ENCODE results near the gene GABRG3.

Gene GABRG3

GRCh38 chr15:27101982-27102381 is 131.0 kb downstream of the GABRG3 start:
- no peak for DNase-seq (ENCODE audit: low read depth in 3 of 3)

- no peak for DNase-seq (ENCODE audit: low read depth in 3 of 3)
These were observed 140.3 kb downstream of the GABRG3 start for GRCh38 chr15:27111323-27111722.

- no peak for DNase-seq (ENCODE audit: low read depth in 3 of 3)
These were observed 143.5 kb downstream of the GABRG3 start for GRCh38 chr15:27114473-27114872.

GRCh38 chr15:27119695-27120266 is 148.8 kb downstream of the GABRG3 start:
- DNase-seq (ENCODE audit: low read depth in 3 of 3) = no peak

- DNase-seq (ENCODE audit: low read depth in 3 of 3) = no peak
These were observed 150.7 kb downstream of the GABRG3 start for GRCh38 chr15:27121672-27122071.

GRCh38 chr15:27123291-27123690 is 152.3 kb downstream of the GABRG3 start:
- DNase-seq (ENCODE audit: low read depth in 3 of 3) = no peak

- no peak for DNase-seq (ENCODE audit: low read depth in 3 of 3)
These were observed 152.8 kb downstream of the GABRG3 start for GRCh38 chr15:27123808-27124207.

GRCh38 chr15:27124287-27124871 is 153.4 kb downstream of the GABRG3 start:
- DNase-seq (ENCODE audit: low read depth in 3 of 3) = no peak

- no peak for DNase-seq (ENCODE audit: low read depth in 3 of 3)
These were observed 154.2 kb downstream of the GABRG3 start for GRCh38 chr15:27125185-27125584.

GRCh38 chr15:27126449-27126848 is 155.5 kb downstream of the GABRG3 start:
- no peak for DNase-seq (ENCODE audit: low read depth in 3 of 3)

GRCh38 chr15:27127815-27128570 is 157.0 kb downstream of the GABRG3 start:
- no peak for DNase-seq (ENCODE audit: low read depth in 3 of 3)

GRCh38 chr15:27133249-27133648 is 162.3 kb downstream of the GABRG3 start:
- no peak for DNase-seq (ENCODE audit: low read depth in 3 of 3)

GRCh38 chr15:27134481-27134880 is 163.5 kb downstream of the GABRG3 start:
- no peak for DNase-seq (ENCODE audit: low read depth in 3 of 3)

- no peak for DNase-seq (ENCODE audit: low read depth in 3 of 3)
These were observed 164.2 kb downstream of the GABRG3 start for GRCh38 chr15:27135151-27135550.

GRCh38 chr15:27137127-27137526 is 166.1 kb downstream of the GABRG3 start:
- DNase-seq (ENCODE audit: low read depth in 3 of 3) = no peak

GRCh38 chr15:27165590-27165989 is 194.6 kb downstream of the GABRG3 start:
- no peak for DNase-seq (ENCODE audit: low read depth in 3 of 3)

- no peak for DNase-seq (ENCODE audit: low read depth in 3 of 3)
These were observed 195.9 kb downstream of the GABRG3 start for GRCh38 chr15:27166917-27167316.

- DNase-seq (ENCODE audit: low read depth in 3 of 3) = no peak
These were observed 196.8 kb downstream of the GABRG3 start for GRCh38 chr15:27167738-27168137.

- DNase-seq (ENCODE audit: low read depth in 3 of 3) = no peak
These were observed 199.9 kb downstream of the GABRG3 start for GRCh38 chr15:27170851-27171250.

- DNase-seq (ENCODE audit: low read depth in 3 of 3) = no peak
These were observed 201.8 kb downstream of the GABRG3 start for GRCh38 chr15:27172821-27173220.

- no peak for DNase-seq (ENCODE audit: low read depth in 3 of 3)
These were observed 204.6 kb downstream of the GABRG3 start for GRCh38 chr15:27175472-27176153.

GRCh38 chr15:27176785-27177406 is 205.9 kb downstream of the GABRG3 start:
- DNase-seq (ENCODE audit: low read depth in 3 of 3) = no peak

Data from stimulated activated CD4-positive, alpha-beta T cell treated with anti-CD3 and anti-CD28 coated beads, TNF-alpha, amount 100 ng/mL, for 48 hours (primary cell).